Vagina (tissue), 2 donors: Measurements from ENCODE around the gene ENKD1.

ENCODE experiments used
- POLR2AphosphoS5 ChIP-seq, 2 donors: sonication (generic); formaldehyde crosslinking; IDR thresholded peaks; one replicate each; pipeline ENCODE4 v1.9.0; 2017; ENCODE audit warnings: antibody characterized with exemption in 2 of 2, mild to moderate bottlenecking in 2 of 2, low read depth in 1 of 2; ENCODE audit not compliant: insufficient read depth in 1 of 2
- TF ChIP-seq, protein P1 (sequence below), 3 experiments: fragments of 450-650 bp in 2 of 3; fragments of 200-600 bp in 1 of 3; sonication (generic) in 1 of 3; IDR thresholded peaks; one replicate each; pipeline ENCODE4 v1.5.1; 2017 to 2019; ENCODE audit warnings: antibody characterized with exemption in 3 of 3, mild to moderate bottlenecking in 2 of 3, moderate library complexity in 2 of 3

DNA sequence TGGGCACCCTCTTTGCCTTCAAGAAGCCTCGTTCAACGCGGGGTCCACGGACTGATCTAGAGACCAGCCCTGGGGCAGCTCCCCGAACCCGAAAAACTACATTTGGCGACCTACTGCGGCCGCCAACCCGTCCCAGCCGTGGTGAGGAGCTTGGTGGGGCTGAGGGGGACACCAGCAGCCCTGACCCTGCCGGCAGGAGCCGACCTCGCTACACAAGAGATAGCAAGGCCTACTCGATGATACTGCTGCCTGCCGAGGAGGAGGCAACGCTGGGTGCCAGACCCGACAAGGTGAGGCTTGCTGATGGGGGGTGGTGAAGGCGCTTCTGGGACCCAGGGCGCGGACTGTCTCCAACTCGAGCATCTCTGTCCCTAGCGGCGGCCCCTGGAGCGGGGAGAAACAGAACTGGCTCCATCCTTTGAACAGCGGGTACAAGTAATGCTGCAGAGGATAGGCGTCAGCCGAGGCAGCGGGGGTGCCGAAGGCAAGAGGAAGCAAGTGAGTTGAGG lies 12.1 kb downstream of the ENKD1 start:
- TF ChIP-seq, protein P1, sequence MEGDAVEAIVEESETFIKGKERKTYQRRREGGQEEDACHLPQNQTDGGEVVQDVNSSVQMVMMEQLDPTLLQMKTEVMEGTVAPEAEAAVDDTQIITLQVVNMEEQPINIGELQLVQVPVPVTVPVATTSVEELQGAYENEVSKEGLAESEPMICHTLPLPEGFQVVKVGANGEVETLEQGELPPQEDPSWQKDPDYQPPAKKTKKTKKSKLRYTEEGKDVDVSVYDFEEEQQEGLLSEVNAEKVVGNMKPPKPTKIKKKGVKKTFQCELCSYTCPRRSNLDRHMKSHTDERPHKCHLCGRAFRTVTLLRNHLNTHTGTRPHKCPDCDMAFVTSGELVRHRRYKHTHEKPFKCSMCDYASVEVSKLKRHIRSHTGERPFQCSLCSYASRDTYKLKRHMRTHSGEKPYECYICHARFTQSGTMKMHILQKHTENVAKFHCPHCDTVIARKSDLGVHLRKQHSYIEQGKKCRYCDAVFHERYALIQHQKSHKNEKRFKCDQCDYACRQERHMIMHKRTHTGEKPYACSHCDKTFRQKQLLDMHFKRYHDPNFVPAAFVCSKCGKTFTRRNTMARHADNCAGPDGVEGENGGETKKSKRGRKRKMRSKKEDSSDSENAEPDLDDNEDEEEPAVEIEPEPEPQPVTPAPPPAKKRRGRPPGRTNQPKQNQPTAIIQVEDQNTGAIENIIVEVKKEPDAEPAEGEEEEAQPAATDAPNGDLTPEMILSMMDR (IDR thresholded peaks at IDR 0.05), result no peak
- TF ChIP-seq POLR2AphosphoS5 (IDR thresholded peaks at IDR 0.05; ENCODE audit: insufficient read depth in 1 of 2, low read depth in 1 of 2), result no peak
